Esophagus squamous epithelium (tissue), 4 donors: ENCODE data around the gene EPHA6.

Experiments
- POLR2A ChIP-seq, 4 donors: fragments of 450-650 bp; IDR thresholded peaks; one replicate each; pipeline ENCODE4 v1.6.1; 2017; ENCODE audit warnings: antibody characterized with exemption in 4 of 4, mild to moderate bottlenecking in 4 of 4, moderate library complexity in 3 of 4
- TF ChIP-seq, protein P1 (sequence below), 6 experiments: fragments of 450-650 bp in 4 of 6; fragments of 200-600 bp in 2 of 6; sonication (generic) in 2 of 6; IDR thresholded peaks; one replicate each; pipeline ENCODE4 v1.5.1; 2016 to 2019; ENCODE audit warnings: antibody characterized with exemption in 6 of 6, mild to moderate bottlenecking in 4 of 6, moderate library complexity in 4 of 6

DNA sequence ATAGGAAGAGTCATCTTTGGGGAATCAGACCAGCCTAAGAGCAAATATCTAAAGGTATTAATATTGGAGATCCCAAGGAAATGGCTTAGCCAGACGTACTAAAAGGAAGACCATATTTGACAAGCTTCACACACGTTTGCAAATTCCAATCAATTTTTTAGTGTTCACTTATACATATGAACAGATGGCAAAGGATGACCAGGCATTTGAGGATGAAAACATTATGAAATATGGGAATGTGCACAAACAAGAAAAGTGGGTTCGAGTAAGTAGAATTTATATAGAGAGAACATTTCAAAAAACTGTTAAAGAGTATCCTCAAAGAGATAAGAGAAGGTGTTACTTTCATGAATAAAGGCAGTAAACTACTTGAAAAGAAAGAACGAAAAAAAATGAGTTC lies 981.6 kb downstream of the EPHA6 start:
- no peak for TF ChIP-seq POLR2A (IDR thresholded peaks at IDR 0.05)
- TF ChIP-seq, protein P1, sequence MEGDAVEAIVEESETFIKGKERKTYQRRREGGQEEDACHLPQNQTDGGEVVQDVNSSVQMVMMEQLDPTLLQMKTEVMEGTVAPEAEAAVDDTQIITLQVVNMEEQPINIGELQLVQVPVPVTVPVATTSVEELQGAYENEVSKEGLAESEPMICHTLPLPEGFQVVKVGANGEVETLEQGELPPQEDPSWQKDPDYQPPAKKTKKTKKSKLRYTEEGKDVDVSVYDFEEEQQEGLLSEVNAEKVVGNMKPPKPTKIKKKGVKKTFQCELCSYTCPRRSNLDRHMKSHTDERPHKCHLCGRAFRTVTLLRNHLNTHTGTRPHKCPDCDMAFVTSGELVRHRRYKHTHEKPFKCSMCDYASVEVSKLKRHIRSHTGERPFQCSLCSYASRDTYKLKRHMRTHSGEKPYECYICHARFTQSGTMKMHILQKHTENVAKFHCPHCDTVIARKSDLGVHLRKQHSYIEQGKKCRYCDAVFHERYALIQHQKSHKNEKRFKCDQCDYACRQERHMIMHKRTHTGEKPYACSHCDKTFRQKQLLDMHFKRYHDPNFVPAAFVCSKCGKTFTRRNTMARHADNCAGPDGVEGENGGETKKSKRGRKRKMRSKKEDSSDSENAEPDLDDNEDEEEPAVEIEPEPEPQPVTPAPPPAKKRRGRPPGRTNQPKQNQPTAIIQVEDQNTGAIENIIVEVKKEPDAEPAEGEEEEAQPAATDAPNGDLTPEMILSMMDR (IDR thresholded peaks at IDR 0.05) = no peak
